Suprapubic skin (tissue), 4 donors: ENCODE results near the gene HORMAD2.

ENCODE experiments used
- CTCF ChIP-seq, 2 donors: fragments of 200-600 bp in 1 of 2; fragments of 450-650 bp in 1 of 2; sonication (generic) in 1 of 2; IDR thresholded peaks; one replicate each; pipeline ENCODE4 v1.5.1; 2016 to 2019; ENCODE audit warnings: antibody characterized with exemption in 2 of 2, mild to moderate bottlenecking in 1 of 2, moderate library complexity in 1 of 2
- EP300 ChIP-seq: sonication (generic); formaldehyde crosslinking; IDR thresholded peaks from one replicate; pipeline ENCODE4 v1.6.1; 2017; ENCODE audit warnings: antibody characterized with exemption
- POLR2A ChIP-seq, 2 donors: fragments of 450-650 bp; IDR thresholded peaks; one replicate each; pipeline ENCODE4 v1.6.1; 2017; ENCODE audit warnings: antibody characterized with exemption in 2 of 2, mild to moderate bottlenecking in 2 of 2, moderate library complexity in 2 of 2
- POLR2AphosphoS5 ChIP-seq, 3 donors: sonication (generic); formaldehyde crosslinking; IDR thresholded peaks; one replicate each; pipeline ENCODE4 v1.6.1; 2017; ENCODE audit warnings: antibody characterized with exemption in 3 of 3

- TF ChIP-seq POLR2A (IDR thresholded peaks at IDR 0.05), result no peak
- TF ChIP-seq CTCF (IDR thresholded peaks at IDR 0.05), result no peak
- TF ChIP-seq EP300, result no peak
- no peak for TF ChIP-seq POLR2AphosphoS5 (IDR thresholded peaks at IDR 0.05)
Observed at GRCh38 chr22:30169002-30169401, 88.7 kb downstream of the HORMAD2 start.
